Panc1 (cell line): ENCODE results near the gene ACSL5.

ENCODE experiments used
- CTCF ChIP-seq: fragments of 450-650 bp; IDR thresholded peaks from 2 replicates; pipeline ENCODE4 v1.5.1; 2017; ENCODE audit warnings: mild to moderate bottlenecking
- REST ChIP-seq, 2 experiments: IDR thresholded peaks; 2 replicates each; pipeline ENCODE4 v1.6.1; 2011 to 2012; ENCODE audit warnings: low read depth in 2 of 2, control low read depth in 1 of 2, low read length in 1 of 2, mild to moderate bottlenecking in 1 of 2, moderate library complexity in 1 of 2; ENCODE audit not compliant: insufficient read depth in 1 of 2
- TCF7L2 ChIP-seq: IDR thresholded peaks from 2 replicates; pipeline ENCODE4 v1.6.1; 2011; ENCODE audit warnings: mild to moderate bottlenecking, low read depth, low read length, inconsistent platforms

DNA sequence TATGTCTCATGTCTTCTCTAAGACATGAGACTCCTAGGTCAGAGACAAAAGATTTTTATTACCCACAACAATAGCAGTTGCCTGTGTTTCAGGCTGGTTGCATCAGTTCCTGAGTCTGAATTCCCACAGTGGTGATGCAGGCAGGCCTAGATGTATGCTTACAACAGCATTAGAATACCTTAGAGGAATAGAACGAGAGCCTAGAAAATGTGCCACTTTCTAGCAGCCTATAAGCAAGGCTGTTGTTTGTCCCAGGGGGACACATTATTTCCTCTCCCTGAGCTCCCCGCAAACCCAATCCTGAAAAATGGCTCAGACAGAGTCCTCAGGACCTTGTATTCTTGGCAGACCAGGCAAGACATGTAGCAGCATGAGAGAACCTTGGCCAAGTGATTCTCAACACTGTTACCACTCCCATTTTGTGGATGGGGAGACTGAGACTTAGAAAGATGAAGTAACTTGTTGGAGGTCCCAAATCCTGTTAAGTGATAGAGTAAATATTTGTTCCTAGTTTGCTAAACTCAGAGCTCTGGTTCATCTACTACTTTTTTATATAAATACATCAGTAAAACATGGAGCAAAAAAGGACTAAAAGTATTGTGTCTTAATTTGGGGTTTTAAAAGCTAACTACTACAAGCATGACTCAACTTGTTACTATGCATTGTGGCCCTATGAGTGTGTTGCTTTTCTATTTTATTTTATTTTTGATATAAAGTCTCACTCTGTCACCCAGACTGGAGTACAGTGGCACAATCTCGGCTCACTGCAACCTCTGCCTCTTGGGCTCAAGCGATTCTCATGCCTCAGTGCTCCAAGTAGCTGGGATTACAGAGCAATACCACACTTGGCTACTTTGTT is 87.3 kb downstream of the ACSL5 start:
- no peak for TF ChIP-seq CTCF
- TF ChIP-seq REST (IDR thresholded peaks at IDR 0.05; ENCODE audit: insufficient read depth in 1 of 2, low read depth in 2 of 2, low read length in 1 of 2) = no peak
- TF ChIP-seq TCF7L2 = 0 out of 2 replicates have a peak, but pooled peaks have one; percentile 20
